Measurements from ENCODE around the gene CFAP20.

DNA sequence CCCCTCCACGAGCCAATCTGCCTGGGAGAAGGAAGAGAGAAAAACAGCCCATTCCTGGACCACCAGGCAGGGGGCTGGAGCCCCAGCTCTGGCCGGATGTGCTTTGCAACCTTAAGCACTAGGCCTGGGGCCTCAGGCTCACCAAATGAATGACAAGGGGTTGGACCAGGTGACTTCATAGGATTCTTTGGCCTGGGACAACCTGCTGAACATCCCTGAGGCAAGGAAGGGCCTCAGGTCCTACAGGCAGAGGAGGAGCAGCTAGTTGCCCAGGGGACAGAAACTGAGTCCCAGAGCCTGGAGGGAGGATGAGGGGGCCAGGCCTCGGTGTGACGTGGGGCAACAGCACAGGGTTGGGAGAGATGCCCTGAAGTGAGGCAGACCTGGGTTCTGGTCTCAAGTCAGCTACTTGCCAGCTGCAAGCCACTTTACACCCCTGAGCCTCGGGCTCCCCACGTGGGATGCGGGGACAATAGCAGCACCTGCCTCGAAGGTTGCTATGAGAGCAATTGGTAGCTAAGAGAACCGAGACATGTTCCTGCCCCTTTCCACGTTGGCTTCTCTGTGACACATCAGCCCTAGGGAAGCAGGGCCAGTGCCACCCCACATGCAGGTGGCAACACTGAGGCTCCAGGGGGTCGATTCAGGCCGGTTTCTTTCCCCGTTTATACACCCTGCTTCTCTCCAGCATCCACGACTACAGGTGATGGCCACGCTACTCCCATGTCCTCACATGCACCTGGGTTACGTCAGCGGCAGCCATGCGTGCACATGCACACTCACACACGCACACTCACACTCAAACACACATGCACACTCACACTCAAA lies 42.6 kb downstream of the CFAP20 start:
- TF ChIP-seq, protein P1, sequence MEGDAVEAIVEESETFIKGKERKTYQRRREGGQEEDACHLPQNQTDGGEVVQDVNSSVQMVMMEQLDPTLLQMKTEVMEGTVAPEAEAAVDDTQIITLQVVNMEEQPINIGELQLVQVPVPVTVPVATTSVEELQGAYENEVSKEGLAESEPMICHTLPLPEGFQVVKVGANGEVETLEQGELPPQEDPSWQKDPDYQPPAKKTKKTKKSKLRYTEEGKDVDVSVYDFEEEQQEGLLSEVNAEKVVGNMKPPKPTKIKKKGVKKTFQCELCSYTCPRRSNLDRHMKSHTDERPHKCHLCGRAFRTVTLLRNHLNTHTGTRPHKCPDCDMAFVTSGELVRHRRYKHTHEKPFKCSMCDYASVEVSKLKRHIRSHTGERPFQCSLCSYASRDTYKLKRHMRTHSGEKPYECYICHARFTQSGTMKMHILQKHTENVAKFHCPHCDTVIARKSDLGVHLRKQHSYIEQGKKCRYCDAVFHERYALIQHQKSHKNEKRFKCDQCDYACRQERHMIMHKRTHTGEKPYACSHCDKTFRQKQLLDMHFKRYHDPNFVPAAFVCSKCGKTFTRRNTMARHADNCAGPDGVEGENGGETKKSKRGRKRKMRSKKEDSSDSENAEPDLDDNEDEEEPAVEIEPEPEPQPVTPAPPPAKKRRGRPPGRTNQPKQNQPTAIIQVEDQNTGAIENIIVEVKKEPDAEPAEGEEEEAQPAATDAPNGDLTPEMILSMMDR (conservative IDR thresholded peaks at IDR 0.05), result no peak
- TF ChIP-seq EZH2 (IDR thresholded peaks at IDR 0.05; ENCODE audit: low read depth), result no peak

Measured in PC-9 (cell line).